DMS53 treated with DMSO at 0.1 percent for 48 hours (cell line): Measurements from ENCODE around the gene EDEM2.
"Not testable (repeated sequence)": the region's sequence is repeated elsewhere in the genome, so short reads cannot be mapped to it uniquely, and the experiment has no call there.

ENCODE experiments used
- DNase-seq: peaks from one replicate; lab custom pipeline; 2025; ENCODE audit not compliant: unreplicated experiment; lab: John Stamatoyannopoulos, UW

EDEM2 gene

GRCh38 chr20:35131934-35132333, 15.2 kb downstream of the EDEM2 start:
- no peak for DNase-seq

- peak; percentile 90 for DNase-seq
Observed at GRCh38 chr20:35129647-35130069, 17.5 kb downstream of the EDEM2 start.

GRCh38 chr20:35125753-35126152, 21.4 kb downstream of the EDEM2 start:
- no peak for DNase-seq

GRCh38 chr20:35122756-35123405, 24.3 kb downstream of the EDEM2 start:
- no peak for DNase-seq

GRCh38 chr20:35121186-35121585, 25.9 kb downstream of the EDEM2 start:
- no peak for DNase-seq

DNA sequence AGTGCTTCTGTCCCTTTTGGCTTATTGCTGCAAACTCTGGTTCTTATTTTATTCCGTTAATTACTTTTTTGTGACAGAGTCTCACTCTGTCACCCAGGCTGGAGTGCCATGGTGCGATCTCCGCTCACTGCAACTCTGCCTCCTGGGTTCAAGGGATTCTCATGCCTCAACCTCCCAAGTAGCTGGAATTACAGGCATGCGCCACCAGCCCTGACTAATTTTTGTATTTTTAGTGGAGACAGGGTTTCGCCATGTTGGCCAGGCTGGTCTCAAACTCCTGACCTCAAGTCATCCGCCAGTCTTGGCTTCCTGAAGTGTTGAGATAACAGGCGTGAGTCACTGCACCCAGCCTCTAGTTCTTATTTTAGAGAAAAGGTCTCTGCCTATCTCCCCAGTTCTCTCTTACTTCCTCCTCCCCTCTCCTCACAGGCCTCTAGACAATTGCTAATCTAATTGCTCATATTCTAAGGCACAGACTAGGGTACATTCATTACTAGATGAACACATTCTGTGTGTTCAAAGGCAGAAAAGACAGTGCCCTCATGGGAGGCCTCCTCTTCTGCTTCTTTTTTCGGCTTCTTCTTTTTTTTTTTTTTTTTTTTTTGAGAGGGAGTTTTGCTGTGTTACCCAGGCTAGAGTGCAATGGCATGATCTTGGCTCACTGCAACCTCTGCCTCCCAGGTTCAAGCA, 27.0 kb downstream of the EDEM2 start:
- DNase-seq, result no peak

- no peak for DNase-seq
Observed at GRCh38 chr20:35117629-35118028, 29.5 kb downstream of the EDEM2 start.

DNA sequence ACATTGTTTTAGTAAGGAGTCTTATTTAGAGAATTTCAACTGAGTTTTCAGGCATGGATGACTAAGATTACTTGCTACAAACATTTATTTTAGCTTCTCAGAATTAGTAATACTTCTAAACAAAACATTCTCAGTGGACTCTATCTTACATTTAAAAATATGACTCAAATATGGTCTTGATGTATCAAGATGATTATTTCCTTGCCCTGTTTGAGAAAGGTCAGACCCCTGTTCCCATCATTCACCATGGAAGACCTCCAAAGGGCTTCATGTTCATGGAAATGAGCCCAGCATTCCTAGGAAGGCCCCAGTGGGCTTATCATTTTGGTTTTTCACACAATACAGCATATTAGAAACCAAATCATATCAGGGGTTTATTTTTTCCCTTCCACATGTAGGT, 29.9 kb downstream of the EDEM2 start:
- DNase-seq, result no peak

- no peak for DNase-seq
Observed at GRCh38 chr20:35116258-35116657, 30.9 kb downstream of the EDEM2 start.

- DNase-seq, result no peak
Observed at GRCh38 chr20:35115606-35116005, 31.5 kb downstream of the EDEM2 start.

DNA sequence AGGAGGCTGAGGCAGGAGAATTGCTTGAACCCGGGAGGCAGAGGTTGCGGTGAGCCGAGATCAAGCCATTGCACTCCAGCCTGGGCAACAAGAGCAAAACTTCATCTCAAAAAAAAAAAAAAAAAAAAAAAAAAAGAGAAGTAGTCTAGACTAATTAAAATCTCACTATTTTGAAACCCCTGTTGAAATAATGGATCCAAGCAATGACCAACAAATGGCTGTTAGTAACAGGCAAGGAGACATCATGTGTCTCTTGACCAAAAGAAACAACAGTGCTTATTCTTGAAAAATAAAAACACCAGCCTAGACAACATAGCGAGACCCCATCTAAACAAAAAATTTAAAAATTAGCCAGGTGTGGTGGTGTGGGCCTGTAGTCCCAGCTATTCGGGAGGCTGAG, 34.9 kb downstream of the EDEM2 start:
- not testable (repeated sequence) for DNase-seq

- no peak for DNase-seq
Observed at GRCh38 chr20:35111141-35111888, 35.8 kb downstream of the EDEM2 start.

DNA sequence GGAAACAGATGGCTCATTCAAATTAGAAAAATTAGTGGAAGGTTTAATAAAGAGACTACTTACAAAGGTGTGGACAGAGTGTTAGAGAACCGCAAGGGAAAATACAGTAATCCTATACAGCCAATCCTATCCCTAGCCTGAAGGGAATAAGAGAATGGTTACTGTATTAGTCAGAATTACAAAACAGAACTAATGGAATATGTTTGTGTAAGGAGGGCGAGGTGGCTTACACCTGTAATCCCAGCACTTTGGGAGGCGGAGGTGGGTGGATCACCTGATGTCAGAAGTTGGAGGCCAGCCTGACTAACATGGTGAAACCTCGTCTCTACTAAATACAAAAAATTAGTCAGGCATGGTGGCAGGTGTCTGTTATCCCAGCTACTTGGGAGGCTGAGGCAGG, 38.2 kb downstream of the EDEM2 start:
- DNase-seq, result no peak

- DNase-seq, result no peak
Observed at GRCh38 chr20:35106827-35107380, 40.2 kb downstream of the EDEM2 start.

- no peak for DNase-seq
Observed at GRCh38 chr20:35104685-35105295, 42.3 kb downstream of the EDEM2 start.

DNA sequence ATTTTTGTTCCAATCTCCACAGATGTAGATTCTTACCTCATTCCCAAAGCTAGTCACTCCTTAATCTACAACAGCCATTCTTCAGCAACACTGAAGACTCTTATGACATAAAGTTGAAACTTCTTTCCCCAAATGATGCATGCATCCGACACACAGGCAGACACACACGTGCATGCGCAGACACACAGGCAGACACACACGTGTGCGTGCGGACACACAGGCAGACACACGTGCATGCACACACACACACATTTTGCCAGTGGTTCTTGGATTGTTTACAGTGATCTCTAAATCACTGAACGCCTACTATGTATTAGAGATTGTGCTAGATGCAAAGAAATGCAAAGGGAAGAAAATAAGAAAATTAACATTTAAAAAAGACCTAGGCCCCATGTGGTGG, 45.5 kb downstream of the EDEM2 start:
- no peak for DNase-seq

GRCh38 chr20:35093267-35093884, 53.8 kb downstream of the EDEM2 start:
- DNase-seq, result peak; percentile 48

DNA sequence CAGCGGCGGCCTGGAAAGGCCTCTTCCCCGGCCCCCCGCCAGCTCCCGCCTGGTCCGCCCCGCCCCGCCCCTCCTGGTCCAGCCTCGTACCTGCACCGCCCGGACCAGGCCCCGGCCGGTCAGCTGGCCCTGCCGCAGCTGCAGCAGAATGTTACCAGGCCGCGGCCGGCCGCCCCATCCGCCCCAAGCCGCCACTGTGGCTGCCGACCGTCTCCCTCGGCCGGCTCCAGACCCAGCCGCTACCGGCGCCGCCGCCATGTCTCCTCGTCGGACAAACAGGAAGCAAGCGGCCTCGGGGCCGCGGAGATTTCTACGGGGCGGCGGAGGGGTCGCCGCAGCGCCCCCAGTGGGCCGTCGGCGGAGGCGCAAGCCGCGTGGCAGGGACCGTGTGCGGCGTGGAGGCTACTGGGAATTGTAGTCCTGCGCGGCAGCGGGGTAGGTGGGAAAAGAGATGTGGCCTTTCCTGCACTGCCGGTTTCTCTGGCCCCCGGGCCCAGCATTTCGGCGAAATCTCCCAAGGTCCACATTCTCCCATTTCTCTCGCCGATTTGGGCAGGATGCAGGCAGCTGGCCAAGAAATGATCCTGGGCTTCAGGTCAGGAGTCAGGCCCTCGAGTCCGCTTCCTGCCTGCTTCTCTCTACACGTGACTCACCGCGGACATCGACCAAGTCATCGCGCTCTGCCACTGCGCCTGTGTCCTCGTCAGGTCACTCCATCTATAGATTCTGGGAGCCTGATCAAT, 54.4 kb downstream of the EDEM2 start, which contains the start of gene TRPC4AP:
TRPC4AP (minus strand) TSS at position 284 of the 743 bp plus-strand sequence; CDS start at position 258, 26 bp downstream.
- DNase-seq, result peak; percentile 91

- peak; percentile 29 for DNase-seq
Observed at GRCh38 chr20:35091816-35092523, 55.2 kb downstream of the EDEM2 start.
